Tibial artery (tissue), 4 donors: ENCODE data around the gene CDCA7L.
"Not testable (repeated sequence)": the region's sequence is repeated elsewhere in the genome, so short reads cannot be mapped to it uniquely, and the experiment has no call there.

Experiments
- DNase-seq, 2 donors: peaks; one replicate each; pipeline ENCODE4 v3.0.0-alpha.2; 2019
- H3K27ac ChIP-seq, 2 donors: fragments of 200-600 bp; sonication (generic) in 1 of 2; 1 replicate in 1 of 2; 2 replicates in 1 of 2; pipeline ENCODE4 v1.5.1; 2018 to 2019; ENCODE audit warnings: mild to moderate bottlenecking in 1 of 2
- H3K27me3 ChIP-seq, 2 donors: fragments of 200-600 bp; sonication (generic) in 1 of 2; one replicate each; pipeline versions ENCODE4 v1.5.1 to v1.6.0; 2016 to 2019
- H3K36me3 ChIP-seq, 3 donors: fragments of 200-600 bp; sonication (generic) in 2 of 3; one replicate each; pipeline ENCODE4 v1.5.1; 2016 to 2019; ENCODE audit warnings: mild to moderate bottlenecking in 2 of 3
- H3K4me1 ChIP-seq, 4 donors: fragments of 200-600 bp; sonication (generic) in 2 of 4; 1 replicate in 3 of 4; 2 replicates in 1 of 4; pipeline ENCODE4 v1.5.1; 2016 to 2019
- H3K4me3 ChIP-seq, 2 donors: fragments of 200-600 bp; sonication (generic) in 1 of 2; 1 replicate in 1 of 2; 2 replicates in 1 of 2; pipeline ENCODE4 v1.5.1; 2018 to 2019; ENCODE audit warnings: mild to moderate bottlenecking in 2 of 2
- H3K9me3 ChIP-seq, 3 donors: fragments of 200-600 bp; sonication (generic) in 1 of 3; one replicate each; pipeline ENCODE4 v1.5.1; 2016 to 2019
- intact Hi-C: fragments of 100-400 bp; cut with DNase I; formaldehyde crosslinking; loops from one replicate; pipeline ENCODE4 v1.15.0; 2023; ENCODE audit warnings: low total_unique reads
- TF ChIP-seq, protein P1 (sequence below), 2 experiments: fragments of 200-600 bp in 1 of 2; fragments of 450-650 bp in 1 of 2; IDR thresholded peaks; one replicate each; pipeline ENCODE4 v1.5.1; 2017 to 2019; ENCODE audit warnings: antibody characterized with exemption in 2 of 2, mild to moderate bottlenecking in 1 of 2, moderate library complexity in 1 of 2

Gene CDCA7L

DNA sequence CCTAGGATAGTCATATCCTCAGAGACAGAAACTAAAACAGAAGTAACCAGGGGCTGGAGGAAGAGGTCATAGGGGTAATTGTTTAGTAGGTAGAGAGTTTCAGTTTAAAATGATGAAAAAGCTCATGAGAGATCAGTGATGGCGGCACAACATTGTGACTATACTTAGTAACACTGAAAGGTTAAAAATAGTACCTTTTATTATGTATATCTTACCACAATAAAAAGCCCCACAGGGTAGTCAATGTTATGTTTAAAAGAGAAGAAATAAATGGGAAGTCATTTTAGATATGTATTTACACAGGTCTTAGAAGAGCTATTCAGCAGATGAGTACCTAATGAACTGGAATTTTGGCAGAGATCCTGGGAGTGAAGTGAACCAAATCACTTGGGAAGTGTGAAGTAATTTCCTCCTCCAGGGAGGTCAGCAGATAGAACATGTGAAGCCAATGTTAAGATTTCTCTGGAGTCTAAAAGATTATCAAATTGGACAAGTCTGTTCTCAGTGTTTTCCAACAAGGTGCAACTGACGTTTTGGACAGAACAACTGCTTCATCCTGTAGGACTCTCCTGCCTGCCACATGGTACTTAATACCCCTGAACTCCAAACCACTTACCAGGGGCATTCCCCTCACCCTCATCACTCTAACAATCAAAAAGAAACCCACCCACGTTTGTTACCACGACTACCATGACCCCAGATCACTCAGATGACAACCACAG, 6.4 kb downstream of the CDCA7L start:
- no peak overlapping the region for H3K27ac ChIP-seq
- intact Hi-C loops, result no loop called here
- no peak for DNase-seq
- H3K36me3 ChIP-seq, result no peaks in the 10 kb centered on the region
- TF ChIP-seq, protein P1, sequence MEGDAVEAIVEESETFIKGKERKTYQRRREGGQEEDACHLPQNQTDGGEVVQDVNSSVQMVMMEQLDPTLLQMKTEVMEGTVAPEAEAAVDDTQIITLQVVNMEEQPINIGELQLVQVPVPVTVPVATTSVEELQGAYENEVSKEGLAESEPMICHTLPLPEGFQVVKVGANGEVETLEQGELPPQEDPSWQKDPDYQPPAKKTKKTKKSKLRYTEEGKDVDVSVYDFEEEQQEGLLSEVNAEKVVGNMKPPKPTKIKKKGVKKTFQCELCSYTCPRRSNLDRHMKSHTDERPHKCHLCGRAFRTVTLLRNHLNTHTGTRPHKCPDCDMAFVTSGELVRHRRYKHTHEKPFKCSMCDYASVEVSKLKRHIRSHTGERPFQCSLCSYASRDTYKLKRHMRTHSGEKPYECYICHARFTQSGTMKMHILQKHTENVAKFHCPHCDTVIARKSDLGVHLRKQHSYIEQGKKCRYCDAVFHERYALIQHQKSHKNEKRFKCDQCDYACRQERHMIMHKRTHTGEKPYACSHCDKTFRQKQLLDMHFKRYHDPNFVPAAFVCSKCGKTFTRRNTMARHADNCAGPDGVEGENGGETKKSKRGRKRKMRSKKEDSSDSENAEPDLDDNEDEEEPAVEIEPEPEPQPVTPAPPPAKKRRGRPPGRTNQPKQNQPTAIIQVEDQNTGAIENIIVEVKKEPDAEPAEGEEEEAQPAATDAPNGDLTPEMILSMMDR (IDR thresholded peaks at IDR 0.05), result no peak
- H3K9me3 ChIP-seq, result no peaks in the 10 kb centered on the region
- H3K4me3 ChIP-seq, result no peak overlapping the region
- peaks cover 0 to 5% (median 0%) of the 10 kb centered on the region in 4 donors for H3K4me1 ChIP-seq
- H3K27me3 ChIP-seq, result peaks cover 0 to 5% of the 10 kb centered on the region in 2 donors

GRCh38 chr7:21938463-21938862, 7.2 kb downstream of the CDCA7L start:
- Histone ChIP-seq H3K4me3 (no peak overlapping the region), H3K36me3 (no peaks in the 10 kb centered on the region), H3K27me3 (peaks cover 0 to 3% of the 10 kb centered on the region in 2 donors), H3K27ac (no peak overlapping the region), H3K9me3 (no peaks in the 10 kb centered on the region), H3K4me1 (no peaks in the 10 kb centered on the region)
- DNase-seq, result no peak
- intact Hi-C loops, result no loop called here
- TF ChIP-seq, protein P1 (IDR thresholded peaks at IDR 0.05), result no peak

- TF ChIP-seq, protein P1 (IDR thresholded peaks at IDR 0.05), result no peak
- Histone ChIP-seq H3K4me3 (no peak overlapping the region), H3K4me1 (no peaks in the 10 kb centered on the region), H3K36me3 (no peaks in the 10 kb centered on the region), H3K9me3 (no peaks in the 10 kb centered on the region), H3K27me3 (no peaks in the 10 kb centered on the region), H3K27ac (no peak overlapping the region)
- intact Hi-C loops, result no loop called here
- DNase-seq, result no peak
Observed at GRCh38 chr7:21934808-21935207, 10.9 kb downstream of the CDCA7L start.

DNA sequence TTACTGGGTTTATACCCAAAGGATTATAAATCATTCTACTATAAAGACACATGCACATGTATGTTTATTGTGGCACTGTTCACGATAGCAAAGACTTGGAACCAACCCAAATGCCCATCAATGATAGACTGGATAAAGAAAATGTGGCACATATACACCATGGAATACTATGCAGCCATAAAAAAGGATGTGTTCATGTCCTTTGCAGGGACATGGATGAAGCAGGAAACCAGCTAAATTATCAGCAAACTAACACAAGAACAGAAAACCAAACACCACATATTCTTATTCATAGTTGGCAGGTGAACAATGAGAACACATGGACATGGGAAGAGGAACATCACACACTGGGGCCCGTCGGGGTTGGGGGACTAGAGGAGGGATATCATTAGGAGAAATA, 12.4 kb downstream of the CDCA7L start:
- H3K9me3 ChIP-seq, H3K4me3 ChIP-seq, H3K27ac ChIP-seq, intact Hi-C loops, H3K36me3 ChIP-seq, H3K27me3 ChIP-seq, H3K4me1 ChIP-seq, DNase-seq: not testable (repeated sequence)

- Histone ChIP-seq H3K36me3 (peaks cover 0 to 5% (median 0%) of the 10 kb centered on the region in 3 donors), H3K9me3 (no peaks in the 10 kb centered on the region), H3K27ac (no peak overlapping the region), H3K4me1 (no peaks in the 10 kb centered on the region), H3K4me3 (no peak overlapping the region), H3K27me3 (no peaks in the 10 kb centered on the region)
- intact Hi-C loops, result no loop called here
- no peak for DNase-seq
- TF ChIP-seq, protein P1 (IDR thresholded peaks at IDR 0.05), result no peak
Observed at GRCh38 chr7:21927693-21928092, 18.0 kb downstream of the CDCA7L start.

- intact Hi-C loops, result no loop called here
- TF ChIP-seq, protein P1 (IDR thresholded peaks at IDR 0.05), result no peak
- DNase-seq, result no peak
- Histone ChIP-seq H3K9me3 (no peaks in the 10 kb centered on the region), H3K27me3 (no peaks in the 10 kb centered on the region), H3K4me1 (no peaks in the 10 kb centered on the region), H3K4me3 (no peak overlapping the region), H3K27ac (no peak overlapping the region), H3K36me3 (peaks cover 0 to 5% (median 0%) of the 10 kb centered on the region in 3 donors)
Observed at GRCh38 chr7:21926448-21926847, 19.3 kb downstream of the CDCA7L start.
